Epithelial cell of esophagus (primary cell): ENCODE data around the gene IL2.
A peak's percentile ranks its signal among the peaks of the same experiment; 100 is the strongest.

Experiments used
- DNase-seq: peaks from one replicate; pipeline ENCODE4 v3.0.0; 2010; ENCODE audit warnings: low read depth
- H3K4me3 ChIP-seq: 2 replicates; pipeline ENCODE4 v1.5.1; 2011; ENCODE audit warnings: mild to moderate bottlenecking, low read length, control low read depth
- TF ChIP-seq, protein P1 (sequence below): IDR thresholded peaks from 2 replicates; pipeline ENCODE4 v1.5.1; 2011; ENCODE audit warnings: low read depth, mild to moderate bottlenecking, low read length, control low read depth, inconsistent platforms; ENCODE audit not compliant: insufficient read depth; ENCODE audit errors: missing control alignments

The IL2 gene

DNA sequence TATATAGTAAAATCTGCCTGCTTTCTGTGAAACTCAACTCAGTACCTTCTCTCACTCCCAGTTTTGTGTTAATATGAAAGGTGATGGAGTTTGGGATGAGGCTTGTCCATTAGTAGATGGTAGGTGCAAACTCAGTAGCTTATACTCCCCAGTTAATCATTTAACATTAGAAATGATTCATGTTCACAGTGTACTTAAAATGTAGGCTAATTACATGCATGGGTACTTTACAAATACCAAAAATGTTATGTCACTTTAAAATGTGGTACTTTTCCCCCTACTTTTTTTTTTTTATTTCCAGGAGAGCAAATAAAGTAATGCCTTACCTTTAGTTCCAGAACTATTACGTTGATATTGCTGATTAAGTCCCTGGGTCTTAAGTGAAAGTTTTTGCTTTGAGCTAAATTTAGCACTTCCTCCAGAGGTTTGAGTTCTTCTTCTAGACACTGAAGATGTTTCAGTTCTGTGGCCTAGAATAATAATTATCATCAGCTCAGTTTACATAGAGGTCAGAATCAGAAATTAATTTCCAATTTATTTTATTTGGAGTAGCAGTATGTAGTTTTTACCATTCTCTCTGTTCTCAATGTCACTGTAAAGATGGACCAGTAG, 3.0 kb downstream of the IL2 start:
- no peak for DNase-seq
- H3K4me3 ChIP-seq: no peak overlapping the region
- TF ChIP-seq, protein P1, sequence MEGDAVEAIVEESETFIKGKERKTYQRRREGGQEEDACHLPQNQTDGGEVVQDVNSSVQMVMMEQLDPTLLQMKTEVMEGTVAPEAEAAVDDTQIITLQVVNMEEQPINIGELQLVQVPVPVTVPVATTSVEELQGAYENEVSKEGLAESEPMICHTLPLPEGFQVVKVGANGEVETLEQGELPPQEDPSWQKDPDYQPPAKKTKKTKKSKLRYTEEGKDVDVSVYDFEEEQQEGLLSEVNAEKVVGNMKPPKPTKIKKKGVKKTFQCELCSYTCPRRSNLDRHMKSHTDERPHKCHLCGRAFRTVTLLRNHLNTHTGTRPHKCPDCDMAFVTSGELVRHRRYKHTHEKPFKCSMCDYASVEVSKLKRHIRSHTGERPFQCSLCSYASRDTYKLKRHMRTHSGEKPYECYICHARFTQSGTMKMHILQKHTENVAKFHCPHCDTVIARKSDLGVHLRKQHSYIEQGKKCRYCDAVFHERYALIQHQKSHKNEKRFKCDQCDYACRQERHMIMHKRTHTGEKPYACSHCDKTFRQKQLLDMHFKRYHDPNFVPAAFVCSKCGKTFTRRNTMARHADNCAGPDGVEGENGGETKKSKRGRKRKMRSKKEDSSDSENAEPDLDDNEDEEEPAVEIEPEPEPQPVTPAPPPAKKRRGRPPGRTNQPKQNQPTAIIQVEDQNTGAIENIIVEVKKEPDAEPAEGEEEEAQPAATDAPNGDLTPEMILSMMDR: no peak

DNA sequence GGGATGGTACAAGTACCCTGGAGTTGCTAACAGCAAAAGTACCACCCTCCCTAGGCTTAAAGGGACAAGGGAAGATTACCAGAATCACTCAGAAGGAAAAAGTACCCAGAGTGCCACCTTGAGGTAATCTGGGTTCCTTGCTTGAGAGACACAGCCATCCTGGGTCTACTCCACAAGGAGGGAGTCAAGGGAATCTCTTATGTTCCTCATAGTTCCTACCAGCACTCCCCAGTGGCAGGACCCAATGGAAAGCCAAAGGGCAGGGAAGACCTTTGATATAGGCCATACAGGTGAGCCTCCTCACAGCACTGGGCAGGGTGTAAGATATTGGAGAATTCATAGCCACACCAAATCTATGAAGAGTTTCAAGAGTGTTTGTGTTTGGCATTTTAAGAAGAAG, 5.7 kb downstream of the IL2 start:
- no peak overlapping the region for H3K4me3 ChIP-seq
- peak; percentile 50 for DNase-seq
- TF ChIP-seq, protein P1: peak; percentile 57

DNA sequence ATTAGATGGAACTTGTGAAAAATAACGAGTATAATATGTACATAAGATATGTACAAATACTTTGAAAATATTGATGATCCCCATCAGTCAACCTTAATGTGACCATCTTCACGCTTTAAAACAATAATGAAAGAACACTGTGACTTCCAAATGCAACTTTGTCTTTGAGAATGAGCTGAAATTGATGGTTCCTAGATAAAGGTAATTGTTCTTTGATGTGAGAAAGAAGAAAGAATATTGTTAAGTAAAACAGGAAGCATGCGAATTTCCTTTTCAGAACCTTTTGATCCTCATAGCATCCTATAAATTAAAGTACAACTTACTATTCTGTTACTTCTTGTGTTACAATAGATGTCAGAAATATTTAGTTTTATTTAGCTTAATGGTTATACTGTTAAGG, 22.2 kb downstream of the IL2 start:
- H3K4me3 ChIP-seq: no peak overlapping the region
- TF ChIP-seq, protein P1: no peak
- no peak for DNase-seq

GRCh38 chr4:122431351-122431750, 25.2 kb downstream of the IL2 start:
- TF ChIP-seq, protein P1: no peak
- H3K4me3 ChIP-seq: no peak overlapping the region
- no peak for DNase-seq

DNA sequence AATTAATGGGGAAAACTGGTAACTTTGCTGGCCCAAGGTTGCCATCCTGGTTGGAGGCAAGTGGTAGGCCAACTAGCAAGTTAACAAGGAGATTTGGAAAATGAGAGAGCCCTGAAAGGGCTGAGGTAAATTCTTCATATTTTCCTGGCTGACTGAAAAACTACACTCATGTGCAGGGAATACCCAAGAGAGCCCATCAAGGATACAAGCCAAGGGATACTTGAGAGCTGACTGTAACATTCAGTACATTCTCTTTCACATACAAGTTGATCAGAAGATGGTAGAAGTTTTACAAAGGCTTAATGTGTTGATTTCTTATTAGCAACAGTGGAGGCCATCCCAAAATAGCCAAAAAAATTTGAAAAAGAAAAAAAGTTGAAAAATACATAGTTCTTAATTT, 33.3 kb downstream of the IL2 start:
- TF ChIP-seq, protein P1: no peak
- no peak overlapping the region for H3K4me3 ChIP-seq
- no peak for DNase-seq

DNA sequence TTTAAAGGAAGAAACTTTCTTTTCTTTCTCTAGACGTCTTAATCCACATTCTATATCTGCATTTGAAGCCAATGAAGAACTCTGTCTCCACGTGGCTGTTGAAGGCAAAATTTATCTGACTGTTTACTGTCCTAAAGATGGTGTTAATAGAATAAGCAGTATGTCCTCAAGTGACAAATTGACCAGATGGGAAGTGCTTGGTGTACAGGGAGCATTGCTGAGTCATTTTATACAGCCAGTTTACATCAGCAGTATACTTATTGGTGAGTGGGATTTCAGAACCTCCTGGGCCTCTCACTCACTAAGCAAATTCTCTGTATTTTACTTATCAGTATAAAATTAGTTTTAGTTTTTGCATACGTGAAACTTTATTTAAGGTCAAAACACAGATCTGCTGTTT, 44.0 kb downstream of the IL2 start:
- no peak overlapping the region for H3K4me3 ChIP-seq
- DNase-seq: peak; percentile 7
- TF ChIP-seq, protein P1: no peak

DNA sequence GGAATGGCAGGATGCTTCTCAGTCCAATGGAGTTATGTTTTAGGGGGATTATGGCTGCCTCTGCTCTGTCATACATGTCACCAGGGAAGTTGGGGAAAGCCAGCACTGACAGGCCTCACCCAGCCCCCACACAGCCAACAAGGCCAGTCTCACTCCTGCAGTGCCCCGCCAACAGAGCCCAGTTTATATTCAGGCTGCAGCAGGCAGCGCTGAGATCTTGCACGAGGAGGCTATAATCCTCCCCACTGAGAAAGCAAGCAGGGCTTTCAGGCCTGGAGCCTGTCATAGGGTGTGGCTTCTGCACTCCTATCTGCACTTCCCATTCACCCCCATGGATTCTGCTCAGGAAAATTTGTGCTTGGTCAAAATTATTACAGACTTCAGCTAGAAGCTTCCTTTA, 52.7 kb downstream of the IL2 start:
- TF ChIP-seq, protein P1: no peak

More for the DNA sequence above, 52.7 kb downstream of the IL2 start:
- peak; percentile 10 for DNase-seq
- no peak overlapping the region for H3K4me3 ChIP-seq
